DND-41 (cell line): ENCODE results near the gene RALGPS1.

Source experiments
- ATAC-seq: fragments of 200-7000 bp; cut with Tn5 transposase; 3 replicates; pipeline ENCODE4 v1.9.1; 2021; ENCODE audit warnings: low read depth; ENCODE audit not compliant: insufficient read depth
- DNase-seq: peaks from one replicate; pipeline ENCODE4 v3.0.0-alpha.2; 2020
- H2AFZ ChIP-seq: 2 replicates; pipeline ENCODE4 v1.6.0; 2012; ENCODE audit warnings: low read depth, low read length
- H3K27ac ChIP-seq: 2 replicates; pipeline ENCODE4 v1.5.1; 2012; ENCODE audit warnings: low read length, inconsistent platforms
- H3K27me3 ChIP-seq: fragments of 200-600 bp; sonication (generic); 2 replicates; pipeline ENCODE4 v1.6.0; 2012; ENCODE audit warnings: low read length, mild to moderate bottlenecking, inconsistent platforms; ENCODE audit not compliant: insufficient read depth, poor library complexity
- H3K36me3 ChIP-seq: 2 replicates; pipeline ENCODE4 v1.5.1; 2012; ENCODE audit warnings: low read length, inconsistent platforms; ENCODE audit not compliant: insufficient read depth
- H3K4me1 ChIP-seq: 2 replicates; pipeline ENCODE4 v1.5.1; 2012; ENCODE audit warnings: mild to moderate bottlenecking, low read length; ENCODE audit not compliant: insufficient read depth
- H3K4me2 ChIP-seq: 2 replicates; pipeline ENCODE4 v1.6.0; 2012; ENCODE audit warnings: mild to moderate bottlenecking, moderate library complexity, low read length, inconsistent platforms; ENCODE audit not compliant: insufficient read depth
- H3K4me3 ChIP-seq, 2 experiments: fragments of 200-600 bp in 1 of 2; shearing (Covaris generic) in 1 of 2; 2 replicates each; pipeline ENCODE4 v1.5.1; 2012 to 2016; ENCODE audit warnings: inconsistent platforms in 2 of 2, low read length in 2 of 2, mild to moderate bottlenecking in 2 of 2, low read depth in 1 of 2, moderate library complexity in 1 of 2
- H3K79me2 ChIP-seq: 2 replicates; pipeline ENCODE4 v1.6.0; 2012; ENCODE audit warnings: low read length, inconsistent platforms; ENCODE audit not compliant: insufficient read depth
- H3K9ac ChIP-seq: 2 replicates; pipeline ENCODE4 v1.6.0; 2012; ENCODE audit warnings: low read depth, mild to moderate bottlenecking, inconsistent platforms, low read length, moderate library complexity
- H3K9me3 ChIP-seq: 2 replicates; pipeline ENCODE4 v1.5.1; 2012; ENCODE audit warnings: low read length, moderate library complexity, mild to moderate bottlenecking, inconsistent platforms; ENCODE audit not compliant: insufficient read depth, severe bottlenecking
- H4K20me1 ChIP-seq: 2 replicates; pipeline ENCODE4 v1.6.0; 2012; ENCODE audit warnings: low read length; ENCODE audit not compliant: insufficient read depth
- CTCF ChIP-seq: IDR thresholded peaks from 2 replicates; pipeline ENCODE4 v1.5.1; 2012; ENCODE audit warnings: borderline replicate concordance, low read length, moderate library complexity, mild to moderate bottlenecking; ENCODE audit not compliant: poor library complexity, severe bottlenecking; ENCODE audit errors: extremely low read depth
- EZH2 ChIP-seq: IDR thresholded peaks from 3 replicates; pipeline ENCODE4 v1.6.1; 2012; ENCODE audit warnings: borderline replicate concordance, low read depth, mild to moderate bottlenecking, moderate library complexity, low read length, inconsistent platforms; ENCODE audit not compliant: severe bottlenecking

Gene RALGPS1

GRCh38 chr9:127200106-127200862 is 285.7 kb downstream of the RALGPS1 start:
- Histone ChIP-seq H3K4me3 (no peak overlapping the region), H2AFZ (no peak overlapping the region), H3K27me3 (peaks cover 22% of the 10 kb centered on the region), H3K4me1 (no peaks in the 10 kb centered on the region), H3K9me3 (no peaks in the 10 kb centered on the region), H3K36me3 (no peaks in the 10 kb centered on the region), H3K79me2 (no peaks in the 10 kb centered on the region), H4K20me1 (peaks cover 71% of the 10 kb centered on the region), H3K27ac (no peak overlapping the region), H3K9ac (no peak overlapping the region), H3K4me2 (no peak overlapping the region)
- ATAC-seq, result no peak
- no peak for TF ChIP-seq CTCF
- no peak for TF ChIP-seq EZH2
- no peak for DNase-seq

GRCh38 chr9:127201071-127201541 is 286.5 kb downstream of the RALGPS1 start:
- no peaks in the 10 kb centered on the region for H3K36me3 ChIP-seq
- DNase-seq, result no peak
- no peak overlapping the region for H3K4me3 ChIP-seq
- peaks cover 71% of the 10 kb centered on the region for H4K20me1 ChIP-seq
- H3K27ac ChIP-seq, result no peak overlapping the region
- TF ChIP-seq EZH2 (no peak), CTCF (no peak)
- no peak overlapping the region for H3K4me2 ChIP-seq
- no peaks in the 10 kb centered on the region for H3K4me1 ChIP-seq
- ATAC-seq, result no peak
- H3K9ac ChIP-seq, result no peak overlapping the region
- H3K9me3 ChIP-seq, result no peaks in the 10 kb centered on the region
- peaks cover 24% of the 10 kb centered on the region for H3K27me3 ChIP-seq
- no peaks in the 10 kb centered on the region for H3K79me2 ChIP-seq
- no peak overlapping the region for H2AFZ ChIP-seq

- Histone ChIP-seq H3K9ac (no peak overlapping the region), H2AFZ (no peak overlapping the region), H3K4me1 (no peaks in the 10 kb centered on the region), H3K27ac (no peak overlapping the region), H3K4me3 (no peak overlapping the region), H3K9me3 (no peaks in the 10 kb centered on the region), H3K79me2 (no peaks in the 10 kb centered on the region), H3K4me2 (no peak overlapping the region), H4K20me1 (peaks cover 68% of the 10 kb centered on the region), H3K27me3 (peaks cover 20% of the 10 kb centered on the region), H3K36me3 (no peaks in the 10 kb centered on the region)
- ATAC-seq (no peak), DNase-seq (no peak)
- TF ChIP-seq CTCF, result no peak
These were observed 287.1 kb downstream of the RALGPS1 start for GRCh38 chr9:127201731-127202130.
